Neuronal stem cell (in vitro differentiated cells): ENCODE data around the gene CUBN.

Experiments
- DNase-seq: peaks from one replicate; pipeline ENCODE4 v3.0.0-alpha.2; 2013; ENCODE audit warnings: low spot score
- H2AFZ ChIP-seq: one replicate; pipeline ENCODE4 v1.6.1; 2013; ENCODE audit warnings: mild to moderate bottlenecking, low read length, inconsistent platforms
- H2AK5ac ChIP-seq: 2 replicates; pipeline ENCODE4 v1.6.1; 2013; ENCODE audit warnings: low read depth, mild to moderate bottlenecking, inconsistent platforms, low read length, moderate library complexity, mixed read lengths
- H2BK120ac ChIP-seq: 2 replicates; pipeline ENCODE4 v1.6.1; 2013; ENCODE audit warnings: low read depth, mild to moderate bottlenecking, inconsistent platforms, low read length, moderate library complexity, mixed read lengths
- H2BK12ac ChIP-seq: one replicate; pipeline ENCODE4 v1.6.1; 2013; ENCODE audit warnings: low read length, inconsistent platforms
- H2BK15ac ChIP-seq: 2 replicates; pipeline ENCODE4 v1.6.1; 2013; ENCODE audit warnings: mild to moderate bottlenecking, low read length, inconsistent platforms, mixed read lengths
- H2BK5ac ChIP-seq: one replicate; pipeline ENCODE4 v1.6.1; 2013; ENCODE audit warnings: inconsistent platforms, mild to moderate bottlenecking, low read length, moderate library complexity
- H3K14ac ChIP-seq: one replicate; pipeline ENCODE4 v1.6.1; 2013; ENCODE audit warnings: low read length, inconsistent platforms
- H3K18ac ChIP-seq: 2 replicates; pipeline ENCODE4 v1.6.1; 2013; ENCODE audit warnings: low read length, inconsistent platforms
- H3K23ac ChIP-seq: 2 replicates; pipeline ENCODE4 v1.6.1; 2013; ENCODE audit warnings: low read depth, mild to moderate bottlenecking, mixed read lengths, low read length, inconsistent platforms; ENCODE audit not compliant: poor library complexity
- H3K27ac ChIP-seq: replicated peaks from 3 replicates; pipeline ENCODE4 v1.5.1; 2013; ENCODE audit warnings: low read length, inconsistent platforms
- H3K27me3 ChIP-seq, 3 experiments: 2 replicates each; pipeline ENCODE4 v1.6.1; 2013; ENCODE audit warnings: low read length in 3 of 3, mild to moderate bottlenecking in 2 of 3, inconsistent platforms in 1 of 3, low read depth in 1 of 3, mixed read lengths in 1 of 3, moderate library complexity in 1 of 3; ENCODE audit not compliant: control insufficient read depth in 3 of 3, insufficient read depth in 3 of 3
- H3K36me3 ChIP-seq, 2 donors: replicated peaks in 1 of 2; 2 replicates each; pipeline ENCODE4 v1.6.1; 2013; ENCODE audit warnings: low read length in 2 of 2; ENCODE audit not compliant: control insufficient read depth in 2 of 2, insufficient read depth in 2 of 2
- H3K4ac ChIP-seq: 2 replicates; pipeline ENCODE4 v1.6.1; 2013; ENCODE audit warnings: inconsistent platforms, mild to moderate bottlenecking, low read length, moderate library complexity
- H3K4me1 ChIP-seq, 2 donors: 1 replicate in 1 of 2; 2 replicates in 1 of 2; pipeline ENCODE4 v1.6.1; 2013; ENCODE audit warnings: low read length in 2 of 2, low read depth in 1 of 2; ENCODE audit not compliant: control insufficient read depth in 2 of 2, insufficient read depth in 1 of 2
- H3K4me2 ChIP-seq: one replicate; pipeline ENCODE4 v1.6.1; 2013; ENCODE audit warnings: mild to moderate bottlenecking, low read length, inconsistent platforms; ENCODE audit not compliant: insufficient read depth, poor library complexity, severe bottlenecking
- H3K4me3 ChIP-seq, 2 donors: 2 replicates each; pipeline ENCODE4 v1.5.1; 2013; ENCODE audit warnings: low read length in 2 of 2, mild to moderate bottlenecking in 2 of 2, inconsistent platforms in 1 of 2, moderate library complexity in 1 of 2
- H3K79me1 ChIP-seq: one replicate; pipeline ENCODE4 v1.6.1; 2013; ENCODE audit warnings: low read depth, mild to moderate bottlenecking, inconsistent platforms, low read length, moderate library complexity
- H3K9ac ChIP-seq: one replicate; pipeline ENCODE4 v1.6.1; 2013; ENCODE audit warnings: mild to moderate bottlenecking, low read depth, low read length, inconsistent platforms; ENCODE audit not compliant: poor library complexity
- H3K9me3 ChIP-seq, 2 donors: replicated peaks in 1 of 2; 2 replicates each; pipeline versions ENCODE3 to v1.6.1; 2013; ENCODE audit warnings: low read length in 2 of 2, mild to moderate bottlenecking in 2 of 2, inconsistent platforms in 1 of 2, low read depth in 1 of 2, mixed read lengths in 1 of 2, moderate library complexity in 1 of 2; ENCODE audit not compliant: control insufficient read depth in 2 of 2, insufficient read depth in 1 of 2
- H4K8ac ChIP-seq: one replicate; pipeline ENCODE4 v1.6.1; 2013; ENCODE audit warnings: low read depth, mild to moderate bottlenecking, inconsistent platforms, low read length, moderate library complexity
- H4K91ac ChIP-seq: one replicate; pipeline ENCODE4 v1.6.1; 2013; ENCODE audit warnings: low read length, low read depth, mild to moderate bottlenecking, inconsistent platforms; ENCODE audit not compliant: poor library complexity
- WGBS, 2 donors: extraction: QIAGEN DNeasy Blood & Tissue Kit; methylation state at CpG; one replicate each; pipeline ENCODE4 v1.1.7; 2013; ENCODE audit warnings: missing lambda C conversion rate in 2 of 2, mixed read lengths in 1 of 2; ENCODE audit not compliant: insufficient read length in 2 of 2, insufficient replicate concordance in 1 of 2; ENCODE audit errors: extremely low coverage in 2 of 2; 5-methylcytosine and 5-hydroxymethylcytosine counted together

The CUBN gene

GRCh38 chr10:17056781-17057428, 72.7 kb downstream of the CUBN start:
- H3K79me1 ChIP-seq: no peaks in the 10 kb centered on the region
- no peaks in the 10 kb centered on the region for H3K36me3 ChIP-seq
- no peak overlapping the region for H2BK15ac ChIP-seq
- no peak overlapping the region for H2BK12ac ChIP-seq
- H2AFZ ChIP-seq: no peak overlapping the region
- no peak for DNase-seq
- H3K23ac ChIP-seq: no peak overlapping the region
- peak overlapping the region; percentile 76 for H3K14ac ChIP-seq
- no peak overlapping the region for H4K91ac ChIP-seq
- H3K4me1 ChIP-seq: no peaks in the 10 kb centered on the region
- H2BK5ac ChIP-seq: no peak overlapping the region
- H2BK120ac ChIP-seq: no peak overlapping the region
- no peak overlapping the region for H3K9ac ChIP-seq
- H3K4ac ChIP-seq: no peak overlapping the region
- H3K4me3 ChIP-seq: no peak overlapping the region
- no peak overlapping the region for H3K18ac ChIP-seq
- WGBS, 2 donors: no CpG with 5 or more reads among the region's 6 CpGs
- H3K27me3 ChIP-seq: no peaks in the 10 kb centered on the region
- H3K27ac ChIP-seq: no peak overlapping the region
- no peak overlapping the region for H2AK5ac ChIP-seq
- no peak overlapping the region for H4K8ac ChIP-seq
- H3K9me3 ChIP-seq: peaks cover 0 to 5% of the 10 kb centered on the region in 2 donors
- no peak overlapping the region for H3K4me2 ChIP-seq

GRCh38 chr10:17053513-17053912, 76.1 kb downstream of the CUBN start:
- no CpG with 5 or more reads among the region's 3 CpGs for WGBS, 2 donors

DNA sequence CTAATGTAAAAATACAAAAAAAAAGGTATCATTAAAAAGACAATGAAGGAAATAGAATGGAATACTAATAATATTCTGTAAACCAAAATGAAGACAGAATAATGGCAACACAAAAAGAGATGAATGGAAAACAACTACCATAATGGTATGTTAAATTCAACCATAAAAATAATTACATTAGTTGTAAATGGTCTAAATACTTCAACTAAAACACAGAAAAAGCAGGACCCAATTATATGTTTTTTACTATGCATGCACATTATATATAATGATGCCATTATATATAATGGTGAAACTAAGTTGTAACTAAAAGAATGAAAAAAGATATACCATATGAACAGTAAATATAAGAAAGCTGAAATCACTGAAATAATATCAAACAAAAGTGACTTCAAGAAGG, 76.5 kb downstream of the CUBN start:
- Histone ChIP-seq H3K4me3 (no peak overlapping the region), H2AK5ac (no peak overlapping the region), H3K18ac (no peak overlapping the region), H2AFZ (no peak overlapping the region), H2BK5ac (no peak overlapping the region), H3K27ac (no peak overlapping the region), H3K4ac (no peak overlapping the region), H4K8ac (no peak overlapping the region), H3K4me2 (no peak overlapping the region), H3K4me1 (no peaks in the 10 kb centered on the region), H3K9ac (no peak overlapping the region), H2BK12ac (no peak overlapping the region), H2BK15ac (no peak overlapping the region), H4K91ac (no peak overlapping the region), H3K23ac (no peak overlapping the region), H3K79me1 (no peaks in the 10 kb centered on the region), H3K14ac (no peak overlapping the region), H2BK120ac (no peak overlapping the region), H3K9me3 (peaks cover 0 to 9% of the 10 kb centered on the region in 2 donors), H3K36me3 (no peaks in the 10 kb centered on the region), H3K27me3 (no peaks in the 10 kb centered on the region)
- DNase-seq: no peak

More at GRCh38 chr10:17053513-17053912, 76.1 kb downstream of the CUBN start:
- H3K36me3 ChIP-seq: no peaks in the 10 kb centered on the region
- H2BK120ac ChIP-seq: no peak overlapping the region
- peaks cover 0 to 9% of the 10 kb centered on the region in 2 donors for H3K9me3 ChIP-seq
- H4K91ac ChIP-seq: no peak overlapping the region
- no peak overlapping the region for H4K8ac ChIP-seq
- no peaks in the 10 kb centered on the region for H3K79me1 ChIP-seq
- H2AK5ac ChIP-seq: no peak overlapping the region
- H2AFZ ChIP-seq: no peak overlapping the region
- no peak overlapping the region for H3K27ac ChIP-seq
- no peak overlapping the region for H3K4ac ChIP-seq
- no peak overlapping the region for H2BK5ac ChIP-seq
- H2BK15ac ChIP-seq: no peak overlapping the region
- H3K9ac ChIP-seq: no peak overlapping the region
- no peak overlapping the region for H3K4me2 ChIP-seq
- H3K14ac ChIP-seq: no peak overlapping the region
- H3K4me1 ChIP-seq: no peaks in the 10 kb centered on the region
- no peak overlapping the region for H3K18ac ChIP-seq
- no peak overlapping the region for H2BK12ac ChIP-seq
- DNase-seq: no peak
- H3K27me3 ChIP-seq: no peaks in the 10 kb centered on the region
- H3K4me3 ChIP-seq: no peak overlapping the region
- H3K23ac ChIP-seq: no peak overlapping the region

DNA sequence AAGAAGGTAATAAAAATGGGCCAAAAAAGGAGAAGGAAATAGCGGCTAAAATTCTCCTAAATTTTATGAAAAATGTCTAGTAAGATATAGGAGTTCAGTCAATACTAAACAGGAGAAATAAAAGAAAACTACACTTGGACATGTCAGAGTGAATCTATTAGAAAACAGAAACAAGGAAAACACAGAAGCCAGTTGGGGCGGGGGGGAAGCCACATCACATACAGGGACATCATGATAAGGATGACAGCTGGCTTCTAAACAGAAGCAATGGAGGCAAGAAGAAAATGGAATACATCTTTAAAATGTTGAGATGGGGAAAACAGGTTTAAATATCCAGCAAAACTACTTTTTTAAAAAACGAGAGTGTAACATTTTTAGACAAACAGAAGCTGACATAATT, 77.8 kb downstream of the CUBN start:
- Histone ChIP-seq H3K79me1 (no peaks in the 10 kb centered on the region), H2BK120ac (no peak overlapping the region), H3K4ac (no peak overlapping the region), H2BK12ac (no peak overlapping the region), H3K27me3 (no peaks in the 10 kb centered on the region), H4K91ac (no peak overlapping the region), H3K18ac (no peak overlapping the region), H3K9me3 (peaks cover 0 to 9% of the 10 kb centered on the region in 2 donors), H2BK5ac (no peak overlapping the region), H2AFZ (no peak overlapping the region), H3K9ac (no peak overlapping the region), H2AK5ac (no peak overlapping the region), H3K36me3 (no peaks in the 10 kb centered on the region), H3K23ac (no peak overlapping the region), H3K4me2 (no peak overlapping the region), H3K14ac (no peak overlapping the region), H3K27ac (no peak overlapping the region), H3K4me1 (no peaks in the 10 kb centered on the region), H2BK15ac (no peak overlapping the region), H3K4me3 (no peak overlapping the region), H4K8ac (no peak overlapping the region)
- WGBS, 2 donors: no CpG with 5 or more reads among the region's 3 CpGs
- DNase-seq: no peak
